Superior temporal gyrus (tissue), 1 donor: ENCODE data around the gene C11orf24.

Source experiments
- DNase-seq: peaks from one replicate; pipeline ENCODE4 v3.0.0-alpha.2; 2016; ENCODE audit errors: extremely low spot score

The C11orf24 gene

DNA sequence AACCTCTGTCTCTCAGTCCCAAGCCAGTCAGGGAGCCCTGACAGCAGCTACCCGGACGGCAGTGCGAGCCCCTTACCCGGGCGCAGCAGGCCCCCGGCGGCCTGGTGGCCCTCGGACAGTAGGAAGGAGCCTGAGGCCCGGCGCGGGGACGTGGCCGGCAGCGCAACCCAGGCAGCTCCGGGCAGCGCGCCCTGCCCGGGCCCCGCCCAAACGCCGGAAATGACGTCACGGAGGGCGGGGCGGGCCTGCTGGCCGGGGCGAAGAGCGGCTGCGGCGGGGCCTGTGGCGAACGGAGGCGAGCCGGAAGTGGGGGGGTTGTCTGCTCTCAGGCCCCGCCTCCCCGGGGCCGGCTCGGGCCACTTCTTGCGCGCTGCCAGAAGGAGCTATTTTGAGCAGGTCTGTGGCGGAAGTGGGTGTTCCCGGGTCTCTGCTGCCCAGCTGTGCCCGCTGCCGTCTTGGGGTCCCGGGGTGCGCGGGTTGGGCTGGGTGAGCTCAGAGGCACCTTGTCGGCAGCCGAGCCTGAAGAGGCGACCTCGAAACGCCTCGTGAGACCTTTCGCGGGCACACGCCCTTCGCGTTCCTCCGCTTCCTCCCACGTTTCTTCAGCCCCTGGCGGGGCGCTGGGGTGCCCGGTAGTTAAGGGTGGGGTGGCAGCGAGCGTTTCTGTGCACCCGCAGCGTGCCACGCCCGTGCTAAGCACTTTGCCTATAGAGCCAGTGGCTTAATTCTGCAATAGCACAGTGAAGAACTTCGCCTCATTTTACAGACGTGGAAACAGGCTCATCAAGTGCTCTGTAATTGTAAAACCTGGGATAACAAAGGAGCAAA is at the start of gene C11orf24:
TSS of gene C11orf24 (minus strand) at position 193 of the 828 bp plus-strand sequence. CDS start 8,206 bp downstream, outside the sequence.
- peak; percentile 95 for DNase-seq

DNA sequence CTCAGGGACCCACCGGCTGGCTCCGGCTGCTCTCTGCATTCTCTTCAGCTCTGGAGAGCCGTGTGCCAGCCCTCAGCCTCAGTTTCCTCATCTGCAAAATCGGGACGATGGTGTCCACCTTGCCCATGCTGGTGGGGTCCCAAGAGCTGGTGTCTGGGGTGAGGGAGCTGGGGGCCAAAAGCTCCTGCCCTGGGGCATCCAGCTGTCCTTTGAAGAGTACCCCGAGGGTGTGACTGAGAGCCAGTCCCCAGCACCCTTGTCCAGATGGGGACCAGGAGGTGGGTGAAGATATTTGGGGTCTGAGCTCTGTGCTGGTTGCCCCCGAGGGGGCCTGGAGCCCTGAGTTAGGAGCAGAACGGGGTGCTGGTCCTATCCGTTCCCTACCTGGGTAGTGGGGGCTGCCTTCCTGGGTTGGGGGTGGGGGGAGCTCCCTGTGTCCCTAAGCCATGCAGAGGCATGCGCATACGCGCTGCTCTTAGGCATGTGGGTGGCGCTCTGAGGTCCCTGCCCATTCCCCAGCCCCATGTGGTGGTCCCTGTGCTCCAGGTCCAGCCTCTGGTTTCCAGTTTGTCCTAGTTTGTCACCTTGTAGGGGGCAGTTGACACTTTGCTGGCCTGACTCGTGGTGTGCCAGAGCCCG is 45.5 kb upstream of the C11orf24 start:
- no peak for DNase-seq

DNA sequence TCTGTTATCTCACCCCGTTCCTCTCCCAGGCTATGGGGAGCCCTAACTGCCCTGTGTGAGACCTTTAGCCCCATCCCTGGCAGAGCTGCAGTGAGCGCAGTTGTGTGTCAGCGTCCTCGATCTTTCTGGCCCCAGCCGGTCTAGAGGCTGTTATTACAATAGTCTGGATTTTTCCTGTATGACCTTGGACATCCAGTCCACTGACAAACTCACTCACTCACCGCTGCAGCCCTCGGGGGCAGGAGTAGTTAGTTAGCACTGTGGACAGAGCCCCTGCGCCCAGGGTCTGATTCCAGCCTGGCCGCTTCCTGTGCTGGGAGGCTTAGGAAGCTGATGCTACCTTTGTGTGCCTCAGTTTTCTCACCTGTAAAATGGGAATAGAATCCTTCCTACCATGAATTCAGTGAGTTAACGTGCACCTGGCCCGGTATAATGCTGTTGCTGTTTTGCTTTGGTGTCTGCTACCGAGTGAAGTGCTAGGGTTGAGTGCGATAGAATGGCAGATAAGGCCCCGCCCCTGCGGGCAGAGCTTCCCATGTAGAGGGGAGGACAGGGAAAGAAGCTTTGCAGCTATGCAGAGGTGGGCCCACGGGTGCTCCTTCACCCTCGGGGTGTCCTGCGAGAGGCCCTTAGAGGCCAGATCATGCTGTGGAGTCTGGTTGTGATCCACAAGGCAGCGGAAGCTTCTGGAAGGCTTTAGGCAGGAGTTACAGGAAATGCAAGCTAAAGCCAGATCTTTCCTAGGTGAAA is 43.6 kb upstream of the C11orf24 start:
- no peak for DNase-seq

DNA sequence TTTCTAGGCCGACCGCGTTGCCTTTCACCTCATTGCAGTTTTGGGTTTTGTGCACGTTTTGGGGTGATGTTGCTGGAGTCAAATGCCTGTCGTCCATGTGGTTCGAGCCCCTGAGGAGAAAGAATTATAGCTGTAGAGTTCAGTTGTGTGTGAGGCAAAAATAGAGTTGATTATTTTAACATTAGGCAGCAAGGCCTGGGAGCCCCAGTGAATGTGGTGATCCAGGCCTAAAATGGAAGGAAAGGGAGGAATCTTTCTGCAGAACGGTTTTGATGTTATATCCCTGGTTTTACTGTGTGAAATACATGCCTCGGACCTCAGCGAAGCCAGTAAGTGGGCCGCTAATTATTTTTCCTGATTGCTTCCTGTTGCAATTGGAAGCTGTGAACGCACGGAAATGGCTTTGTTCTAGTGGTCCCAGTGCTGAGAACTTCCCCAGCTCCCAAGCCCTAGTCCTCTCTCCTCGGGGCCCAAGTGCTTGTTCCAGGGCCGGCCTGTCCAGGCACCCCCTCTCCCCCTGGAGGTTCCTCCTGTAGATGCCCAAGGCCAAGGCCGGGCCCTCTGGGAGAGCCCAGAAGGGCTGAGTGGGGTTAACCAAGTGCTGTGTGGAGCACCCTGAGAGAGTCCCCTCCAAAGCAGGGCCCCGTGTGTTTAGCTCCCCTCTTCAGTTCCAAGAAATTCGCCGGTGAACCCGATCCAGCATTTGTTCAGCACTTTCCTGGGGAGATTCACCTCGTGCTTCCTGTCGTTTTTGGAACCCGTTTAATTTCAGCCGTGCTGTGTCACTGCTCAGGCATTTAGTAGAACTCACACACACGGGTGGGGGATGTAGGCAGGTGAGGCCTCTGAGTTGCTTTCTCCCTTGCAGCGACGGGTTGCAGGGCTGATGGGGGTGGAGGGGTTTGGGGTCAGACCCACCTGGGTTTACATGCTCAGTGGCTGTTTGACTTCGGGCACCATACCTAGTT is 42.7 kb upstream of the C11orf24 start:
- no peak for DNase-seq

- DNase-seq, result no peak
Observed at GRCh38 chr11:68313574-68314202, 41.9 kb upstream of the C11orf24 start.

- DNase-seq, result no peak
Observed at GRCh38 chr11:68312780-68313573, 41.2 kb upstream of the C11orf24 start.

- DNase-seq, result no peak
Observed at GRCh38 chr11:68312117-68312779, 40.5 kb upstream of the C11orf24 start, which contains the start of gene LRP5. Gene LRP5, plus strand, starts transcription at chr11:68312591. Its CDS starts 124 bp downstream, at chr11:68312715.

DNA sequence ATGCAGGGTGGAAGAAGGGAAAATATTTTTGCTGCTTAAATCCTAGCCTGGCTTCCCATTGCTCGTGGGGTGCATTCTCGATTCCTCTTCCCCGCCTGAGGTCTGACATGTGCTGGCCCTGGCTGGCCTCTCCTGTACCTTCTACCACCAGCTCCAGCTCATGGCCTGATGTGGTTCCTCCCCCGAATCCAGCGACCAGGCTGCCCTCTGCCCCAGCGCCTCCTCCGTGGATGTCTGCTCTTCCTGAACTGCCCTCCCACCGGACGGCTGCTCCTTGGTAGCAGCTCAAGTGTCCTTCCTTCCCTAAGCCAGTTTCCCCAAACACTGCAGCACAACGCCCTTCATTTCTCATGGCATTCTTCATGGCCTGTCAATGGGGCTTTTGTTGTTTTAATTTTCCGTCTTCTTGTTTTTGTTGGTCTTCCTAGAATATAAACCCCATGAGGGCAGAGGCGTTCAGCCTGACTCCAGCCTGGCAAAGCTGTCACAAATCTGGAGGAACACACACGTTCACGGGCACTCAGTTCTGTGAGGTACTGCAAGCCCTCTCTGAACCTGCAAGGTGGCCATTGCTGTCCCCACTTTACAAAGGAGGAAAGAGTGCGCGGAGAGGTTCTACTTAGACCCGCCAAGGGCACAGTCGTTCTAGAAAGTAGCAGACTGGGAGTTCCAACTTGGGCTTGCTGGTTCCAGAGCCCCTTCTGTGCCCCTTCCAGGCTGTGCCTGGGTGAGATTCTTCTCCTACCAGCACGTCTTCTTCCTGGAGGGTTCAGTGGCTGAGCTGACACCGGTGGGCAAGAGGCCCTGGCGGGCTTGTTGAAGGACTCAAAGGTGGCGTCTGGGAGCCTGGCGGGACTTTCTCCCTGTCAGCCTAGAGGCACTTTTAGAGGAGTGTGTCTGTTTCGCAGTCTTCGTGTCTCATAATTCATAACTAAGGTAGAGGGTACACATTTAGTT is 39.7 kb upstream of the C11orf24 start:
- DNase-seq, result no peak

- no peak for DNase-seq
Observed at GRCh38 chr11:68309621-68310185, 37.9 kb upstream of the C11orf24 start.

- DNase-seq, result no peak
Observed at GRCh38 chr11:68308068-68308467, 36.3 kb upstream of the C11orf24 start.

- DNase-seq, result no peak
Observed at GRCh38 chr11:68306636-68307035, 34.9 kb upstream of the C11orf24 start.

- no peak for DNase-seq
Observed at GRCh38 chr11:68303982-68304780, 32.4 kb upstream of the C11orf24 start.

DNA sequence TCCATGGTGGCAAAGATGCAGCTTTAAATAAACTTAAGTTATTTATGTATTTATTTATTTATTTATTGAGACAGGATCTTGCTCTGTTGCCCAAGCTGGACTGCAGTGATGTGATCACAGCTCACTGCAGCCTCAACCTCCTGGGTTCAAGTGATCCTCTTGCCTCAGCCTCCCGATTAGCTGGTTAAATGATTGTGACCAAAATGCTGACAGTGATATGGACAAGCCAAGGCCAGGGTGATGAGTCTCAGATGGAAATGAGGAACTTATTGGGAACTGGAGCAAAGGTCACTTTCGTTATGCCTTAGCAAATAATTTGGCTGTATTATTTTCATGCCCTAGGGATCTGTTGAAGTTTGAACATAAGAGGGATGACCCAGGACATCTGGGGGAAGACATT is 31.3 kb upstream of the C11orf24 start:
- no peak for DNase-seq

- DNase-seq, result no peak
Observed at GRCh38 chr11:68302670-68303069, 30.9 kb upstream of the C11orf24 start.

DNA sequence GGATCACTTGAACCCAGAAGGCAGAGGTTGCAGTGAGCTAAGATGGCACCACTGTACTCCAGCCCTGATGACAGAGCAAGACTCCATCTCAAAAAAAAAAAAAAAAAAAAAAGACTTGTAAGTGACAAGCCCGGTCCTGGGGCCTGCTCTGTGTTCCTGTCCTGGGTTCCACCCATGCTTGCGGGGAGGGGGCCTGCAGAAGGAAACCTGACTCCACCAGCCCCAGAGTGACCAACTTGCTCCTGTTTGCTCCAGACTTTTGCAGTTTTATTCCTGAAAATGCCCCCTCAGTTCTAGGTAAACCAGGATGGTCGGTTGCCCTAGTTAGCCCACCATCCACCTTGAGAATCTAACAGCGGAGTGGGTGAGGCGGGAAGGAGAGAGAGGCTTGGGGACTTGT is 30.5 kb upstream of the C11orf24 start:
- no peak for DNase-seq

DNA sequence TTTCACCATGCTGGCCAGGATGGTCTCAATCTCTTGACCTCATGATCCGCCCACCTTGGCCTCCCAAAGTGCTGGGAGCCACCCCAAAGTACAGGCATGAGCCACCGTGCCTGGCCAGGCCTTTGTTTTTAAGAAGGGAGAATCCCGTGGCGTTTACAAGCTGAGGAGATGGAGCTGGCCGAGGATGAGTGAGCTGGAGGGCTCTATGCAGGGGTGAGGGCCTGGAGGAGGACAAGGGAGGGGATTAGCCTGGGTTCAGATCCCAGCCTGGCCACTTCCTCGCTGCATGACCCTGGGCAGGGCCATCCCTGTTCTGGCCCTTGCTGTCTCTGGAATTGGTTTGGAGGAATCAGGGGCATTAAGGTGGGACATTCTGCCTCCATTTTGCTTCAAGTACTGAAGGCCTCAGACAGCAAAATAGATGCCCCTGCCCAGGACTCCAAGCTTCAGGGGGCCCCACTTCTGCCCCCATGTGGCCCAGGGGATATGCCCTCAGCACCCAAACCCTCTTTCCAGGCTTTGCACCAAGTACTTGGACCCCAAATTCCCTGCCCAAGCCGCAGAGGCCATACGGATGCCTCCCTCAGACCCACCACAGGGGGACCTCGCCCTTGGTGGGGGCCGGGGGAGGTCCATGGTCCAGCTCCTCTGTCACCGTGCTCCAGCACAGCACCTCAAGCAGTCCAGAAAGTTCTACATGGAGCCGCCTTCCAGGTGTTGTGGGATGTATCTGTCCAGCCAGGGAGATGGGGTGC is 28.5 kb upstream of the C11orf24 start:
- DNase-seq, result no peak
